HG02763 (cell line): Measurements from ENCODE around the gene HBQ1.
"Not testable (repeated sequence)": the region's sequence is repeated elsewhere in the genome, so short reads cannot be mapped to it uniquely, and the experiment has no call there.

ENCODE experiments used
- ATAC-seq: cut with Tn5 transposase; IDR thresholded peaks from one replicate; pipeline ENCODE4 v1.9.1; 2021; ENCODE audit warnings: mild to moderate bottlenecking, moderate library complexity; ENCODE audit not compliant: unreplicated experiment

The HBQ1 gene

DNA sequence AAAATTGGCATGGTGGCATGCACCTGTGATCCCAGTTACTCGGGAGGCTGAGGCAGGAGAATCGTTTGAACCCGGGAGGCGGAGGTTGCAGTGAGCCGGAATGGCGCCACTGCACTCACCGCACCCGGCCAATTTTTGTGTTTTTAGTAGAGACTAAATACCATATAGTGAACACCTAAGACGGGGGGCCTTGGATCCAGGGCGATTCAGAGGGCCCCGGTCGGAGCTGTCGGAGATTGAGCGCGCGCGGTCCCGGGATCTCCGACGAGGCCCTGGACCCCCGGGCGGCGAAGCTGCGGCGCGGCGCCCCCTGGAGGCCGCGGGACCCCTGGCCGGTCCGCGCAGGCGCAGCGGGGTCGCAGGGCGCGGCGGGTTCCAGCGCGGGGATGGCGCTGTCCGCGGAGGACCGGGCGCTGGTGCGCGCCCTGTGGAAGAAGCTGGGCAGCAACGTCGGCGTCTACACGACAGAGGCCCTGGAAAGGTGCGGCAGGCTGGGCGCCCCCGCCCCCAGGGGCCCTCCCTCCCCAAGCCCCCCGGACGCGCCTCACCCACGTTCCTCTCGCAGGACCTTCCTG is at the start of gene HBQ1:
HBQ1 (plus strand) TSS at position 359 of the 575 bp plus-strand sequence; CDS start at position 387, 28 bp downstream.
- ATAC-seq: no peak

DNA sequence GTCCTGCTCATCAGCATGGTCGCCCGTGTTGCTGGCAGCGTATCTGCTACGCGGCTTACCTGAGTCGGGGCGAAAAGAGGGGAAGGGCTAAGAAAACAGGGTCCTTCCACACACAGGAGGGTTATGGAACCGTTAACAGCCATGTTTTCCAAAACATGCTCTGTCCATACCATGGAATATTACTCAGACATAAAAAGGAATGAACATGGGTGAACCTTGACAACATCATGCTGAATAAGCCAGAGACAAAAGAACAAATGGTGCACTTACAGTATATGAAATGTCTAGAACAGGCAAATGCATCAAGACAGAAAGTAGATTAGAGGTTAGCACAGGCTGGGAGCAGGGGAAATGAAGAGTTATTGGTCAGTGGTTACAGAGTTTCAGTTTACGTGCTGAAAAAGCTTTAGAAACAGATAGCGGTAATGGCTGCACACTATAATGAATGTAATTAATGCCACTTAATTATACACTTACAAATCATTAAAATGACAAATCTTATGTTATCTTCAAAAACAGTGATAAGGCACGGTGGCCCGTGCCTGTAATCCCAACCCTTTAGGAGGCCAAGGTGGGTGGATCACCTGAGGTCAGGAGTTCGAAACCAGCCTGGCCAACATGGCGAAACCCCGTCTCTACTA is 49.6 kb upstream of the HBQ1 start:
- no peak for ATAC-seq

DNA sequence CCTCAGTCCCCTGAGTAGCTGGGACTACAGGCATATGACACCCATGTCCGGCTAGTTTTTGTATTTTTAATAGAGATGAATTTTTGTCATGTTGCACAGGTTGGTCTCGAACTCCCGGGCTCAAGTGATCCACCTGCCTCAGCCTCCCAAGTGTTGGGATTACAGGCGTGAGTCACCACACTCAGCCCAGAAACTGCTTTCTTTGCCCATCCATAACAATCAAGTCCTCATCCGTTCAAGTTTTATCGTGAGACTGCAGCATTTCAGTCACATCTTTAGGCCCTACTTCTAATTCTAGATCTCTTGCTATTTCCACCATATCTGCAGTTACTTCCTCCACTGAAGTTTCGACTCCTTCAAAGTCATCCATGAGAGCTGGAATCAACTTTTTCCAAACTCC is 48.1 kb upstream of the HBQ1 start:
- ATAC-seq: no peak

DNA sequence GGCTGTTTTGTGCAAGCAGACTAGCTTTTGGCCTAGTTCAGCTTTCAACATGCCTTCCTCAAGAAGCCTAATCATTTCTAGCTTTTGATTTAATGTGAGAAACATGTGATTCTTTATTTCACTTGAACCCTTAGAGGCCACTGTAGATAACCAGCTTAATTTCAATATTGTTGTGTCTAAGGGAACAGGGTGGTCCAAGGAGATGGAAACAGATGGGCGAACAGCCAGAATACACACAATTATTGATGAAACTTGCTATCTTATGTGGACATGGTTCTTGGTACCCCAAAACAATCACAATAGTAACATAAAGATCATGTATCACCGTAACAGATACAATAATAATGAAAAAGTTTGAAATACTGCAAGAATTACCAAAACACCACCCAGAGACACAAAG is 46.5 kb upstream of the HBQ1 start:
- no peak for ATAC-seq

DNA sequence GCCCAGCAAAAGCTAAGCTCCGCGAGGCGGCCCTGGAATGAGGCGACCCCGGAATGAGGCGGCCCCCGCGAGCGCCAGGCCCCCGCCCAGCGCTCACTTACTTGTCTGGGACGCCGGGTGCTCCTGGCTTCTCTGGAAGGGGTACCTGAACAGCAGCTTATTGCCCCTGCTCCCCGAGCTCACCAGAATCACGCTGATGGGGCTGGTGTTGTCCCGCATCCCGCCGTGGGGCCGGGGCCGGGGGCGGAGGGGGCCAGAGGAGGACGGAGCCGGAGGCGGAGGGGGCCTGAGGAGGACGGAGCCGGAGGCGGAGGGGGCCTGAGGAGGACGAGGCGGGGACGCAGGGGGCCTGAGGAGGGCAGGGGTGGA is 42.2 kb upstream of the HBQ1 start:
- no peak for ATAC-seq

DNA sequence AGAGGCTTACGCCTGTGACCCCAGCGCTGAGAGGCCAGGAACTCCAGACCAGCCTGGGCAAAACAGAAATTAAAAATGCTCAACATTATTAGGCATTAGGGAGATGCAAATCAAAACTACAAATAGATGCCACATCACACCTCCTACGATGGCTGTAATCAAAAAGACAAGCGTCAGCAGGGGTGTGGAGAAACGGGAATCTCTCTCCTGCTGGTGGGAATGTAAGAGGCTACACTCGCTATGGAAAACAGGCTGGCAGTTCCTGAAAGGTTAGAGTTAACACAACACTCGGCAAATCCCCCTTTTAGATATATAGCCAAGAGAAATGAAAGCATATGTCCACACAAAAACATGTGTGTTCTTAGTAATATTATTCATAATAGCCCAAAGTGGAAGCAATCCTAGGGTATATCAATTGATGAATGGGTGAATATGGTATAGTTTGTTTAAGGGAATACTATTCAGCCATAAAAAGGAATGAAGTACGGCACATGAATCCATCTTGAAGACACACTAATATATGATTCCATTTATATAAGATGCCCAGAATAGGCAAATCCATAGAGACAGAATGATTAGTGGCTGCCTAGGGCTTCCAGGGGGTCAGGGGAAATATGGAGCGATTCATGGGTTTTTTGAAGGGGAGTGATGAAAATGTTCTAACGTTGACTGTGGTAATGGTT is 39.9 kb upstream of the HBQ1 start:
- ATAC-seq: no peak

DNA sequence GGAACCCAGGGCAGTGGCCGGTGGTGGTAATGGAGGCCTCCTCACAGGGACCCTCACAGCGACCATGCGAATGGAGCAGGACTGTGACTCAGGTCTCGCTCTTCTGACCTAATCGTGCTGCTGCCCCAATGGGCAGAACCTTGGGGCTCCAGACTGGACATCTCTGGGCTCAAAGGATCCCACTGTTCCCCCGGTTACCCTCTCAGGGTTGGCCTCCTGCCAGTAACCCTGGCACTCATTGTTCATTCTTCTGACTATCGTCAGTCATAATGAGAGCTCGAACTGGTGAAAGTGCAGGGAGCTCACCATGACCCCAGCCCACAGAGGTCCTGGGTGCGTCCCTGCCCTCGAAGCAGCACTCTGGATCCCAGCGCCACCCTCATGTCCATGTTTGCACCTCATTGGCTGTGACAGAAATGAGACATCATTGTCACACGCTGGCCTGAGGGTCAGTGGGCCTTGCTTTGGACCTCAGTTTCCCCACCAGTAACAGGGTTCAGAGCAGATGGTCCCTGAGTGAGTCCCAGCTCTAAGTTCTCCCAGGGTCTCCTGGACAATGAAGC is 37.8 kb upstream of the HBQ1 start:
- no peak for ATAC-seq

DNA sequence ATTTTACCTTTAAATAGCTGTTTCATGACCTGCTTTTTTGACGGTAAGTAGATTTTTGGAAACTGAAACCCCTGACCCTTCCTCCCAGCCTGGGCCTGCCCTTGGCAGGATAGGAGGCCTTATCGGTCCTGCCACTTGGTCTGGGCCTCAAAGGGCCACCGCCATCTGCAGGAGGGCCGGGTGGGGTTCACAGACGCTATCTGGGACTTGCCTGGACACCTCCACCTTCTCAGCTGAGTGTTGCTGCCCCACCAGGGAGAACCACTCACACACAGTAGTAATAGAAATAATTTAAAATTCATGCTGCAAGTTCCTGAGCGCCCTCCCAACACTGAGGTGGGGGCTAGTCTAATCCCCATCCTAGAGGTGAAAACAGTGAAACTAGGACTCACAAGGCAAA is 37.2 kb upstream of the HBQ1 start:
- ATAC-seq: no peak

DNA sequence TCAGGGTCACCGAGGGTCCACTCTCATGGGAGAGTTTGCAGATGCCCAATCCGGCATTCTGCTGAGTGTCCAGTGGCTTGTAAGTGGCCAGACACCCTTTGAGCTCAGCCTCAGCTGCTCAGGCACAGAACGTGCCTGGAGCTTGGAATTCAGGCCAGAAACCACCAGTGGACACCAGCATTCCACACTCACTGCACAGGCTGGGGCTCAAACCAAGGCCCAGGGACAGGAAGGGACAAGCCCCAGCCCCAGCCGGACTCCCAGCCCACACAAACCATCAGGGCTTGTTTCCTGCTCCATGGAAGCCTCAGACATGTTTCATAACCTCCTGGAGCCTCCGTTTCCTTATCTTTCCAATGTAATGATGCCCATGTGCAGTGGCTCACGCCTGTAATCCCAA is 36.8 kb upstream of the HBQ1 start:
- ATAC-seq: no peak

DNA sequence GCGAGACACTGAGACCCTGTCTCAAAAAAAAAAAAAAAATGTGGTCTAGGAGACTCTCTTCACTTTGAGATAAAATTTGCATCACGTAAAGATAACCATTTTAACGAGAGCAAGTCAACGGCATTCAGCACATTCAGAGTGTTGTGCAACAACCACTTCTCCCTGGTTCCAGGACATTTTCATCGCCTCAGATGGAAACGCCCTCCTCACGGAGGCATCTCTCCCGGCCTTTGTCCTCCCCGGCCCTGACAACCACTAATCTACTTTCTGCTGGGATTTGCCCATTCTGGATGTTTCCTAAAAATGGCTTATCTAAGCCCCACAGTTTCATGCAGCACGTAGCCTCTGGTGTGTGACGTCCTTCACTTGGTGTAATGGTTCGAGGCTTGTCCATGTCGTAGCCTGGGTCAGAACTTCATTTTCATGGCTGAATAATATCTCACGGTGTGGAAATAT is 35.4 kb upstream of the HBQ1 start:
- ATAC-seq: no peak

DNA sequence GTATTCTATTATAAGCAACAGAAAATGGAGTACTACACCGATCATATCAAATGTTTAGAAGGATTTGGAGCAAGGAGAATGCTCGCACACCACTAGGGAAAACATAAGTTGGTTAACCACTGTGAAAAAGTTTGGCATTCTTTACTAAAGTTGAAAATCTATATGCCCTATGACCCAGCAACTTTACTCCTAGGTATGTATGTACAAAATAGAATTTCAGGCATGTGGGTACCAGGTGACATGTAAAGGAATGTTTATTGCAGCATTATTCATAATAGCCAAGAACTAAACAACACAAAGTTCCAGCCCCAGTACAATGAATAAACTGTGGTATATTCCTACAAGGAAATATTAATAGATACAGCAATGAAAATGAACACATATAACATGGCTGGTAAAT is 33.6 kb upstream of the HBQ1 start:
- no peak for ATAC-seq

DNA sequence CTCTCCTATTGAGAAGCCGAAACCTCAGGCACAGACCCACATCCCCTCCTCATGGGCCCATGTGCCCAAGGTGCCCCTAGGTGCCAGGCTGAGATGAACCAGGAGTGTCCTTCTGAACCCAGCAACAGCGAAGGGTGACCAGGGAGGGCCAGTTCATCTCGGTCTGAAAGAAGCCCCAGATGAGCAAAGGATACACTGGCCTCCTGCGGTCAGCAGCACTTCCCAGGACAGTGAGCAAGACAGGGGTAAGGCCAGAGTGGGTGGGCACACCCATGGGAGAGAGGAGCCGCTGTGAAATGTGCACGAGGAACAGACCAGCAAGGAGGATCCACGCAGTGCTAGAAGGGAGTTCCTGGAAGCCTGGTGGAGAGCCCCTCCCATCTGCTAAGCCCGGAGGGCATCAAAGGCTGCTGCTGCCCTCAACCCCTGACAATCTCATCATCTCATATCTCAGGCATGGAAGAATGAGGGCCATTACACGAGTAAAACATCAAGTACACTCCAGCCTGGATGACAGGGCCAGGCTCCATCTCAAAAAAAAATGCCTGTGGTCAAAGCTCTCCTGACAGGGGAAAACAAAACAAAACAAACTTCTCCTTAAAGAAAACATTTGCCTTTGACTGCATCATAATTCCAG is 31.1 kb upstream of the HBQ1 start:
- ATAC-seq: no peak

DNA sequence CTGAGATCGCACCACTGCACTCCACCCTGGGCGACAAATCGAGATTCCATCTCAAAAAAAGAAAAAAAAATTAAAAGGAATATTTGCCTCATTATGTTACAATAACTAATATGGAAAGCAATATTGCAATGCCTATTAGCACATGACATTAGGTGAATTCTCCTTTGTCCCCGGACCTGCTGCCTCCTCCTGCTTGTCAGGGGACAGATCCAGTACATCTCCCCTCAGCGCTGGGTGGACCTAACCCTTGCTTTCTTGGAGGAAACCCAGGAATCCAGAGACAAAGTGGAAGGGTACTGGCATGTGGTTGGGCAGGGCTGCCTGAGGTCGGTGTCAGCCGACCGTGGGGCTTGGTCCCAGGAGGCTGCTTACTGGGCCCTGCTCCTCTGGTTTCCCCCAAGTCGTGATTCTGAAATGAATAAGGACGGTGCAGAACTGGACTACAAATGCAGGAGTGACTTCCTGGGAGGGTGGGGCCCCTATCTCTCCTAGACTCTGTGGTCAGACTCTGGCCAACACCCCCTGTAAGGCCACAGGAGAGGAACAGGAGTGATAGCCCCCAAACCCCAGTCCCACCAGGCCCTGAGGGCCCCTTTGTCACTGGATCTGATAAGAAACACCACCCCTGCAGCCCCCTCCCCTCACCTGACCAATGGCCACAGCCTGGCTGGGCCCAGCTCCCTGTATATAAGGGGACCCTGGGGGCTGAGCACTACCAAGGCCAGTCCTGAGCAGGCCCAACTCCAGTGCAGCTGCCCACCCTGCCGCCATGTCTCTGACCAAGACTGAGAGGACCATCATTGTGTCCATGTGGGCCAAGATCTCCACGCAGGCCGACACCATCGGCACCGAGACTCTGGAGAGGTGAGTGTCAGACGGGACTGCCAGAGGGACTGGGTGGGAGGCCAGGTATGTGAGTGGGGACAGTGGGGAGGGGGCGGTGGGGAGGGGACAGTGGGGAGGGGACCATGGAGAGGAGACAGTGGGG is 27.8 kb upstream of the HBQ1 start, which contains the start of gene HBZ:
HBZ (plus strand) TSS at position 504 of the 988 bp plus-strand sequence; CDS start at position 770, 266 bp downstream.
- ATAC-seq: no peak

DNA sequence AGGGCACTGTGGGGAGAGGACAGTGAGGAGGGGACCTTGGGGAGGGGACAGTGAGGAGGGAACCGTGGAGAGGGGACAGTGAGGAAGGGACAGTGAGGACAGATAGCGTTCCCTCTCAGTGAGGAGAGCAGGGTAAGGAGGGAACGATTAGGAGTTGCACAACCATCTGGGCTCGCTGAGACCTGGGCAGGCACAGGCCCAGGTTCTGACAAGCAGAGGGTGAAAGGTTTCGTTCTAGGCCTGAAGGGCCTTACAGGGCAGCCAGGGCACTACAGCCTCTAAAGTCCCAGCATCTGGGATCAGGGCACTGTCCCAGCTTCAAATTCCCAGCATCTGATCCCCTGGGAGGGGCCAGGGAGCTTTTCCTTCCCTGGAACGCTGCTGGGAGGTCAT is 27.1 kb upstream of the HBQ1 start:
- not testable (repeated sequence) for ATAC-seq

DNA sequence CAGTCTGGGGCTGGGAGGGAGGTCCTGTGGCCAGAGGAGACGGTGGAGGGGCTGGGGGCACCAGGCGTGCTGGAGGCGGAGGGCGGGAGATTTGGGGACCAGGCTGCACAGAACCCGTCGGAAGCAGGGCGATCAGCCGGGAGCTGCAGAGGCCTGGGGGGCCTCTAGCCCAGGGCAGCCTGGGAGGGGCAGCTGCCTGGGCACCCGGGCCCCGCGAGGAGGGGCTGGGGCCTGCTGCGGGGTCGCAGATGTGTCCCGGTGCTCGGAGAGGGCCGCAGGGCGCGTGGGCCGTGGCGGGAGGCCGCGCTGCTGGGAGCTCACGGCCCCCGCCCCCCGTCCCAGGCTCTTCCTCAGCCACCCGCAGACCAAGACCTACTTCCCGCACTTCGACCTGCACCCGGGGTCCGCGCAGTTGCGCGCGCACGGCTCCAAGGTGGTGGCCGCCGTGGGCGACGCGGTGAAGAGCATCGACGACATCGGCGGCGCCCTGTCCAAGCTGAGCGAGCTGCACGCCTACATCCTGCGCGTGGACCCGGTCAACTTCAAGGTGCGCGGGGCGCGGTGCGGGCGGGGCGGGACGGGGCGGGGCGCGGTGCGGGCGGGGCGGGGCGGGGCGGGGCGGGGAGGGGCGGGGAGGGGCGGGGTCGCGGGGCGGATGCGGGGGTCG is 26.6 kb upstream of the HBQ1 start:
- ATAC-seq: not testable (repeated sequence)

DNA sequence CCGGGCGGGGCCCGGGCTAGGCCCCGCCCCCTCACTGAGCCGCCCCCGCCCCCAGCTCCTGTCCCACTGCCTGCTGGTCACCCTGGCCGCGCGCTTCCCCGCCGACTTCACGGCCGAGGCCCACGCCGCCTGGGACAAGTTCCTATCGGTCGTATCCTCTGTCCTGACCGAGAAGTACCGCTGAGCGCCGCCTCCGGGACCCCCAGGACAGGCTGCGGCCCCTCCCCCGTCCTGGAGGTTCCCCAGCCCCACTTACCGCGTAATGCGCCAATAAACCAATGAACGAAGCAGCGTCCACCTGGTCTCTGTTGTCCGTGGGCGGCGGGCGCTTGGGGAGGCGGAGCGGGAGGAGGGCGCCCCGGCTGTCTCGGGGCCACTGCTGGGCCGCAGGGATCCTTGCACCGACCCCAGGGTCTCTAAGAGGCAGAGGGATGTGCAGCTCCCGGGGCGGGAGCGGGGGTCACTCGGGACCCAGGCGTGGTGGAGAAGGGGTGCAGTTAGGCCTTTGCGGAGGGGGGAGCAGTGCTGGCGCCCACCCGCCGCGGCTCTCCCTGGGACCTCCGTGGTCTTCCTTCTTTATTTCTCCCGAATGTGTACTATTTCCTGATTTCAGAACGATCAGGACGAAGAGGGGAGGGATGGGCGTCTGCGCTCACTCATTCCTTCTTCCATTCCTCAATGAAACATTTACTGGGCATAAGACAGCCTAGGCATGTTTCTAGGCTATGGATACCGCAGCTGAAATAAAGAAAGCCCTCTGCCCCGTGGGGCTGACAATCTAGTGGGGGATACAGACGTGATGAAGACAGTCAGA is 25.8 kb upstream of the HBQ1 start:
- no peak for ATAC-seq

DNA sequence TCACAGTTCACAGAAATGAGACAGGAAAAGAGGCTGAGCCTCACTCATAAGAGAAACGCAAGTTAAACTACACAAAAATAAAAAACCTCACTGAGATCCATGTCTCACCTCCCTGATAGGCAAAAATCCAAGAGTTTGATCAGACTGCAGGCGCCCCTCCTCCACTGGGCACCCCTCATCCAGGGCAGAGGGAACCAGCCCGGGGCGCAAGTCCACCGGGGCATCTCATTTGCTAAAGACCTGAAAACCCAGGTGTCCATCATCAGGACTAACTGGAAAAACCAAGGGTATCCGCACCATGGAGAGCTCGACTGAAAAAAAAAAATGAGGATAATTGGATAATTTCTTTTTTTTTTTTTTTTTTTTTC is 25.2 kb upstream of the HBQ1 start:
- ATAC-seq: no peak

DNA sequence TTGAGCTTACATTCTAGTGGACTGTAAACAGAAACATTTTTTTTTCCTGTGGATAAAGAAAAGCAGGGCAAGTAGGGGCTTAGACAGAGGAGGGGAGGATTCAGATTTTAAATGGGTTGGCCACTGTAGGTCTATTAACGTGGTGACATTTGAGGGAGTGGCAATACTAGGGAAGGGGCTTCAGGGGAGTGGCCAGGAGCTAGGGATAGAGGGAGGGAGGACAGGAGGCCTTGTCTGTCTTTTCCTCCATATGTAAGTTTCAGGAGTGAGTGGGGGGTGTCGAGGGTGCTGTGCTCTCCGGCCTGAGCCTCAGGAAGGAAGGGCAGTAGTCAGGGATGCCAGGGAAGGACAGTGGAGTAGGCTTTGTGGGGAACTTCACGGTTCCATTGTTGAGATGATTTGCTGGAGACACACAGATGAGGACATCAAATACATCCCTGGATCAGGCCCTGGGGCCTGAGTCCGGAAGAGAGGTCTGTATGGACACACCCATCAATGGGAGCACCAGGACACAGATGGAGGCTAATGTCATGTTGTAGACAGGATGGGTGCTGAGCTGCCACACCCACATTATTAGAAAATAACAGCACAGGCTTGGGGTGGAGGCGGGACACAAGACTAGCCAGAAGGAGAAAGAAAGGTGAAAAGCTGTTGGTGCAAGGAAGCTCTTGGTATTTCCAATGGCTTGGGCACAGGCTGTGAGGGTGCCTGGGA is 21.0 kb upstream of the HBQ1 start:
- ATAC-seq: no peak
